MM.1S (cell line): ENCODE measurements around the gene FAM187B.

Experiments
- CTCF ChIP-seq: fragments of 300-600 bp; sonication (generic); IDR thresholded peaks from 2 replicates; pipeline ENCODE4 v1.5.1; 2016; ENCODE audit warnings: antibody characterized with exemption, low read length, mixed read lengths
- EZH2 ChIP-seq: fragments of 300-600 bp; sonication (generic); optimal IDR thresholded peaks from 2 replicates; pipeline ENCODE3; 2017; ENCODE audit warnings: low read depth, mild to moderate bottlenecking, antibody characterized with exemption, low read length, mixed read lengths
- EZH2phosphoT487 ChIP-seq: fragments of 300-600 bp; sonication (generic); IDR thresholded peaks from 2 replicates; pipeline ENCODE4 v1.6.1; 2018; ENCODE audit warnings: antibody characterized with exemption, low read length

GRCh38 chr19:35205733-35206323, 22.7 kb downstream of the FAM187B start:
- TF ChIP-seq CTCF (no peak), EZH2 (no peak), EZH2phosphoT487 (no peak)
